Measurements from ENCODE around the gene TOMM20.

The TOMM20 gene

GRCh38 chr1:235067396-235068157 lies 61.1 kb downstream of the TOMM20 start:
- DNase-seq = peak in 35 of 51 donors; percentile 11 to 81 (median 52)

- peak in 1 of 51 donors; percentile 16 for DNase-seq
These were observed 65.4 kb downstream of the TOMM20 start for GRCh38 chr1:235063068-235063765.

- DNase-seq = no peak
These were observed 67.8 kb downstream of the TOMM20 start for GRCh38 chr1:235060607-235061470.

All from hypothalamus (tissue), 51 donors.